Measurements from ENCODE around the gene GCDH. TPM values are rescaled to one million over a fixed set of nuclear protein-coding genes. Genes with fewer than 3 reads are reported as not detected.

The GCDH gene
- total RNA-seq, 1 experiment from 2014 or later, result 15.6 TPM

DNA sequence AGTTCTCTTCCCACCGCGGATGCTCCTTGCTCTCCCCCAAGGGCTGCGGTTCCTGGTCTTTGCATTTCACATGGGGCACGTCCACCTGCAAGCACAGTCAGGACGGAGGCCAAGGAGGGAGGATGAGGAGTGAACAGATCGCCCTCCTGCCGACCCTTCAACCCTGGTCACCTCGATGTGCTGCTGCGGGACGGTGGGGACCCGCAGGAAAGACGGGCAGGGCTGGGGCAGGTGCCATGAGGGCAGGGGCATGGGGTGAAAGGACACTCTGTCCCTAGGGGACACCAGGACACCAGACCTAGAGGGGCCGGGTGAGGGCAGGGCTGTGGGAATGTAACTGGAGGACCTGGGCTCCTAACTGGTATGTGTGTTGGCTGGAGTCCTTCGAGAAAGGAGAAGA is 27.3 kb downstream of the GCDH start:
- BruUV-seq (replicated peaks), result no TSS peak
- in situ Hi-C loops (cut with HindIII; ENCODE audit: low pct_unique_long_range_greater_than_20kb, low sequenced_read_pairs), result no loop called here
- POLR2A ChIA-PET, result no interaction called here
- ATAC-seq (no peak), DNase-seq (ENCODE audit: low read depth, low spot score) (no peak)
- no peaks in the 10 kb centered on the region for H3K27me3 ChIP-seq (ENCODE audit: control insufficient read depth, insufficient read depth, low read length)
- CTCF ChIA-PET, result no interaction called here
- no peaks in the 10 kb centered on the region for H3K9me3 ChIP-seq (ENCODE audit: control insufficient read depth, insufficient read depth, low read depth, low read length)
- no peak overlapping the region for H3K27ac ChIP-seq (ENCODE audit: low read length)
- H3K36me3 ChIP-seq (ENCODE audit: control insufficient read depth, insufficient read depth, low read length), result 0 out of 2 replicates have a peak, but pooled peaks cover 2% of the 10 kb centered on the region
- TF ChIP-seq SIN3A (IDR thresholded peaks at IDR 0.05; ENCODE audit: borderline replicate concordance, insufficient read depth, low read depth, low read length) (no peak), POLR2AphosphoS5 (IDR thresholded peaks at IDR 0.05; ENCODE audit: low read depth, low read length) (no peak), TCF7L2 (IDR thresholded peaks at IDR 0.05; ENCODE audit: low read depth, low read length) (no peak)
- TF ChIP-seq, protein P1, sequence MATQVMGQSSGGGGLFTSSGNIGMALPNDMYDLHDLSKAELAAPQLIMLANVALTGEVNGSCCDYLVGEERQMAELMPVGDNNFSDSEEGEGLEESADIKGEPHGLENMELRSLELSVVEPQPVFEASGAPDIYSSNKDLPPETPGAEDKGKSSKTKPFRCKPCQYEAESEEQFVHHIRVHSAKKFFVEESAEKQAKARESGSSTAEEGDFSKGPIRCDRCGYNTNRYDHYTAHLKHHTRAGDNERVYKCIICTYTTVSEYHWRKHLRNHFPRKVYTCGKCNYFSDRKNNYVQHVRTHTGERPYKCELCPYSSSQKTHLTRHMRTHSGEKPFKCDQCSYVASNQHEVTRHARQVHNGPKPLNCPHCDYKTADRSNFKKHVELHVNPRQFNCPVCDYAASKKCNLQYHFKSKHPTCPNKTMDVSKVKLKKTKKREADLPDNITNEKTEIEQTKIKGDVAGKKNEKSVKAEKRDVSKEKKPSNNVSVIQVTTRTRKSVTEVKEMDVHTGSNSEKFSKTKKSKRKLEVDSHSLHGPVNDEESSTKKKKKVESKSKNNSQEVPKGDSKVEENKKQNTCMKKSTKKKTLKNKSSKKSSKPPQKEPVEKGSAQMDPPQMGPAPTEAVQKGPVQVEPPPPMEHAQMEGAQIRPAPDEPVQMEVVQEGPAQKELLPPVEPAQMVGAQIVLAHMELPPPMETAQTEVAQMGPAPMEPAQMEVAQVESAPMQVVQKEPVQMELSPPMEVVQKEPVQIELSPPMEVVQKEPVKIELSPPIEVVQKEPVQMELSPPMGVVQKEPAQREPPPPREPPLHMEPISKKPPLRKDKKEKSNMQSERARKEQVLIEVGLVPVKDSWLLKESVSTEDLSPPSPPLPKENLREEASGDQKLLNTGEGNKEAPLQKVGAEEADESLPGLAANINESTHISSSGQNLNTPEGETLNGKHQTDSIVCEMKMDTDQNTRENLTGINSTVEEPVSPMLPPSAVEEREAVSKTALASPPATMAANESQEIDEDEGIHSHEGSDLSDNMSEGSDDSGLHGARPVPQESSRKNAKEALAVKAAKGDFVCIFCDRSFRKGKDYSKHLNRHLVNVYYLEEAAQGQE (IDR thresholded peaks at IDR 0.05; ENCODE audit: insufficient read depth in 1 of 2, low read depth in 2 of 2, low read length in 1 of 2), result no peak
- TF ChIP-seq, protein P2, sequence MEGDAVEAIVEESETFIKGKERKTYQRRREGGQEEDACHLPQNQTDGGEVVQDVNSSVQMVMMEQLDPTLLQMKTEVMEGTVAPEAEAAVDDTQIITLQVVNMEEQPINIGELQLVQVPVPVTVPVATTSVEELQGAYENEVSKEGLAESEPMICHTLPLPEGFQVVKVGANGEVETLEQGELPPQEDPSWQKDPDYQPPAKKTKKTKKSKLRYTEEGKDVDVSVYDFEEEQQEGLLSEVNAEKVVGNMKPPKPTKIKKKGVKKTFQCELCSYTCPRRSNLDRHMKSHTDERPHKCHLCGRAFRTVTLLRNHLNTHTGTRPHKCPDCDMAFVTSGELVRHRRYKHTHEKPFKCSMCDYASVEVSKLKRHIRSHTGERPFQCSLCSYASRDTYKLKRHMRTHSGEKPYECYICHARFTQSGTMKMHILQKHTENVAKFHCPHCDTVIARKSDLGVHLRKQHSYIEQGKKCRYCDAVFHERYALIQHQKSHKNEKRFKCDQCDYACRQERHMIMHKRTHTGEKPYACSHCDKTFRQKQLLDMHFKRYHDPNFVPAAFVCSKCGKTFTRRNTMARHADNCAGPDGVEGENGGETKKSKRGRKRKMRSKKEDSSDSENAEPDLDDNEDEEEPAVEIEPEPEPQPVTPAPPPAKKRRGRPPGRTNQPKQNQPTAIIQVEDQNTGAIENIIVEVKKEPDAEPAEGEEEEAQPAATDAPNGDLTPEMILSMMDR (IDR thresholded peaks at IDR 0.05), result no peak
- no peaks in the 10 kb centered on the region for H3K4me1 ChIP-seq (ENCODE audit: control insufficient read depth, insufficient read depth, low read length)
- no peak overlapping the region for H3K4me3 ChIP-seq (ENCODE audit: low read depth in 2 of 2, low read length in 2 of 2)
- intact Hi-C loops (cut with micrococcal nuclease; ENCODE audit: unreplicated experiment), result no loop called here

DNA sequence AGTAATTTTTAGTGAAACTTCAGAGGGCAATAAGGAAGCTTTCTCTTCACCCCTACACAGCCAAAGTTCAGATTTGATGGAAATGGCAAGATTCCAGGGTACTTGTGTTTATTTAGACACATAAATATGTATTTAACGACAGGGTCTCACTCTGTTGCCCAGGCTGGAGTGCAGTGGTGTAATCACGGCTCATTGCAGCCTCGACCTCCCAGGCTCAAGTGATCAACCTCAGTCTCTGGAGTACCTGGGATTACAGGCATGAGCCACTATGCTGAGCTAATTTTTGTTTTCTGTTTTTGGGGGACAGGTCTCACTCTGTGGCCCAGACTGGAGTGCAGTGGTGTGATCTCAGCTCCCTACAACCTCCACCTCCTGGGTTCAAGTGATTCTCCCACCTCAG is 30.1 kb downstream of the GCDH start:
- no peak for ATAC-seq

More for the DNA sequence above, 30.1 kb downstream of the GCDH start:
- intact Hi-C loops (cut with micrococcal nuclease; ENCODE audit: unreplicated experiment), result no loop called here
- no peaks in the 10 kb centered on the region for H3K4me1 ChIP-seq (ENCODE audit: control insufficient read depth, insufficient read depth, low read length)
- H3K36me3 ChIP-seq (ENCODE audit: control insufficient read depth, insufficient read depth, low read length), result peaks cover 5% of the 10 kb centered on the region; the same call in 1 of the 2 replicates
- in situ Hi-C loops (cut with HindIII; ENCODE audit: low pct_unique_long_range_greater_than_20kb, low sequenced_read_pairs), result no loop called here
- no peak for DNase-seq (ENCODE audit: low read depth, low spot score)
- no peak overlapping the region for H3K27ac ChIP-seq (ENCODE audit: low read length)
- no peaks in the 10 kb centered on the region for H3K9me3 ChIP-seq (ENCODE audit: control insufficient read depth, insufficient read depth, low read depth, low read length)
- no peak overlapping the region for H3K4me3 ChIP-seq (ENCODE audit: low read depth in 2 of 2, low read length in 2 of 2)
- no peaks in the 10 kb centered on the region for H3K27me3 ChIP-seq (ENCODE audit: control insufficient read depth, insufficient read depth, low read length)
- POLR2A ChIA-PET, result no interaction called here
- TF ChIP-seq, protein P2 (IDR thresholded peaks at IDR 0.05), result no peak
- no peak for TF ChIP-seq SIN3A (IDR thresholded peaks at IDR 0.05; ENCODE audit: borderline replicate concordance, insufficient read depth, low read depth, low read length)
- no peak for TF ChIP-seq POLR2AphosphoS5 (IDR thresholded peaks at IDR 0.05; ENCODE audit: low read depth, low read length)
- TF ChIP-seq, protein P1 (IDR thresholded peaks at IDR 0.05; ENCODE audit: insufficient read depth in 1 of 2, low read depth in 2 of 2, low read length in 1 of 2), result no peak
- TF ChIP-seq TCF7L2 (IDR thresholded peaks at IDR 0.05; ENCODE audit: low read depth, low read length), result no peak
- no TSS peak for BruUV-seq (replicated peaks)
- CTCF ChIA-PET, result interaction anchor here (0.6 kb wide), 1 partner anchor 44 kb away, joined by 6 read pairs; no protein-coding TSS in a partner anchor

All from Panc1 (cell line).